GM21381 (cell line): ENCODE measurements around the gene IQSEC3.
A peak's percentile ranks its signal among the peaks of the same experiment; 100 is the strongest.
"Not testable (repeated sequence)": the region's sequence is repeated elsewhere in the genome, so short reads cannot be mapped to it uniquely, and the experiment has no call there.

Experiments used
- ATAC-seq: cut with Tn5 transposase; IDR thresholded peaks from one replicate; pipeline ENCODE4 v1.9.1; 2021; ENCODE audit warnings: mild to moderate bottlenecking, moderate library complexity; ENCODE audit not compliant: unreplicated experiment

Gene IQSEC3

GRCh38 chr12:133616-134232 lies 67.2 kb downstream of the IQSEC3 start:
- ATAC-seq, result not testable (repeated sequence)

GRCh38 chr12:135138-135537 lies 68.6 kb downstream of the IQSEC3 start:
- ATAC-seq, result no peak

GRCh38 chr12:138171-138897 lies 71.8 kb downstream of the IQSEC3 start:
- no peak for ATAC-seq

- no peak for ATAC-seq
These were observed 72.4 kb downstream of the IQSEC3 start for GRCh38 chr12:138898-139534.

- no peak for ATAC-seq
These were observed 73.0 kb downstream of the IQSEC3 start for GRCh38 chr12:139585-139984.

GRCh38 chr12:140162-140561 lies 73.6 kb downstream of the IQSEC3 start:
- ATAC-seq, result no peak

GRCh38 chr12:143964-144649 lies 77.5 kb downstream of the IQSEC3 start:
- ATAC-seq, result no peak

- no peak for ATAC-seq
These were observed 78.2 kb downstream of the IQSEC3 start for GRCh38 chr12:144650-145284.

- ATAC-seq, result no peak
These were observed 78.9 kb downstream of the IQSEC3 start for GRCh38 chr12:145369-145960.

GRCh38 chr12:147242-147641 lies 80.7 kb downstream of the IQSEC3 start:
- no peak for ATAC-seq

- no peak for ATAC-seq
These were observed 82.3 kb downstream of the IQSEC3 start for GRCh38 chr12:148676-149416.

GRCh38 chr12:151579-151978 lies 85.0 kb downstream of the IQSEC3 start:
- ATAC-seq, result no peak

- ATAC-seq, result no peak
These were observed 85.9 kb downstream of the IQSEC3 start for GRCh38 chr12:152440-152839.

GRCh38 chr12:153080-153746 lies 86.6 kb downstream of the IQSEC3 start:
- peak; percentile 64 for ATAC-seq

- no peak for ATAC-seq
These were observed 87.5 kb downstream of the IQSEC3 start for GRCh38 chr12:154058-154457.

GRCh38 chr12:155006-155405 lies 88.4 kb downstream of the IQSEC3 start:
- ATAC-seq, result no peak

GRCh38 chr12:155646-156045 lies 89.1 kb downstream of the IQSEC3 start:
- no peak for ATAC-seq

GRCh38 chr12:156945-157344 lies 90.4 kb downstream of the IQSEC3 start:
- ATAC-seq, result no peak

GRCh38 chr12:157644-158043 lies 91.1 kb downstream of the IQSEC3 start:
- no peak for ATAC-seq
